ENCODE measurements around the gene RNF38.
"Not testable (repeated sequence)": the region's sequence is repeated elsewhere in the genome, so short reads cannot be mapped to it uniquely, and the experiment has no call there.

GRCh38 chr9:36294996-36295395 lies 105.1 kb downstream of the RNF38 start:
- not testable (repeated sequence) for TF ChIP-seq POLR2AphosphoS5 (IDR thresholded peaks at IDR 0.05); CTCF (IDR thresholded peaks at IDR 0.05 in 8 of 11, conservative IDR thresholded peaks at IDR 0.05 in 3 of 11); POLR2A (IDR thresholded peaks at IDR 0.05)

All from spleen (tissue), 7 donors.